ENCODE measurements around the gene WDR33. TPM values are rescaled to one million over a fixed set of nuclear protein-coding genes. Genes with fewer than 3 reads are reported as not detected.

WDR33 gene
- total and polyA plus RNA-seq, 2 of the 13 experiments (the other 11 are each of a cell fraction or from before 2014, with no cell fraction given), result 54.9 to 78.2 TPM

- in situ Hi-C loops (cut with HindIII; ENCODE audit: extremely low pct_ligation_motif_present, low pct_unique_long_range_greater_than_20kb), result no loop called here
- POLR2A ChIA-PET, result no interaction called here
Observed at GRCh38 chr2:127707890-127708648, 102.9 kb downstream of the WDR33 start.

More at GRCh38 chr2:127707890-127708648, 102.9 kb downstream of the WDR33 start:
- CTCF ChIA-PET (ENCODE audit: low intra/inter-chr PET ratio, low total read pairs), result no interaction called here
- Histone ChIP-seq H4K20me1 (ENCODE audit: insufficient read depth, low read length) (no peaks in the 10 kb centered on the region), H3K4me2 (ENCODE audit: low read depth, low read length) (no peak overlapping the region), H3K36me3 (replicated peaks in 1 of 2; ENCODE audit: control insufficient read depth in 1 of 2, insufficient read depth in 2 of 2, low read length in 2 of 2) (peaks cover 29 to 43% of the 10 kb centered on the region in 2 experiments), H2AFZ (ENCODE audit: low read length) (no peak overlapping the region), H3K9me3 (ENCODE audit: low read length) (no peaks in the 10 kb centered on the region), H3K4me1 (ENCODE audit: insufficient read depth, low read length) (peaks cover 5% of the 10 kb centered on the region), H3K27me3 (ENCODE audit: control insufficient read depth in 1 of 2, insufficient read depth in 2 of 2, low read length in 2 of 2) (no peaks in the 10 kb centered on the region), H3K9ac (ENCODE audit: insufficient read depth, low read depth, low read length) (no peak overlapping the region), H3K79me2 (ENCODE audit: insufficient read depth, low read length) (peaks cover 4% of the 10 kb centered on the region), H3K4me3 (replicated peaks in 1 of 3; ENCODE audit: insufficient read depth in 1 of 3, low read depth in 2 of 3, low read length in 3 of 3) (no peak overlapping the region), H3K27ac (ENCODE audit: extremely low read length, insufficient read depth, low read length) (no peak overlapping the region)
- peak; percentile 29; the same call in 1 of the 2 replicates for TF ChIP-seq MNT (IDR thresholded peaks at IDR 0.05)
- no peak for TF ChIP-seq SALL2 (CRISPR knock-in tag; IDR thresholded peaks at IDR 0.05)
- no peak for TF ChIP-seq ZBTB1 (CRISPR knock-in tag; IDR thresholded peaks at IDR 0.05; ENCODE audit: borderline replicate concordance)
- no peak for TF ChIP-seq DNMT3B (CRISPR knock-in tag; conservative IDR thresholded peaks at IDR 0.05)
- TF ChIP-seq FUBP1 (CRISPR knock-in tag; IDR thresholded peaks at IDR 0.05; ENCODE audit: borderline replicate concordance), result no peak
- TF ChIP-seq GATAD1 (CRISPR knock-in tag; IDR thresholded peaks at IDR 0.05), result no peak
- 98% methylated on average over 7 of the region's 9 CpGs for WGBS (ENCODE audit: low lambda C conversion rate)
- FAIRE-seq, result no peak
- no TSS peak for BruUV-seq (replicated peaks)
- DNase-seq (ENCODE audit: low spot score), result no peak
- ATAC-seq, result peak; percentile 21
- intact Hi-C loops (cut with micrococcal nuclease; ENCODE audit: unreplicated experiment), result no loop called here
